HEK293T (cell line): ENCODE data around the gene TMEM35B.

Experiments used
- BHLHE40 ChIP-seq: fragments of 450-650 bp; IDR thresholded peaks from 2 replicates; pipeline ENCODE4 v1.6.1; 2016; ENCODE audit warnings: mild to moderate bottlenecking, moderate library complexity, borderline replicate concordance
- FOXK2 ChIP-seq: fragments of 450-650 bp; IDR thresholded peaks from 2 replicates; pipeline ENCODE4 v1.6.1; 2016; ENCODE audit warnings: mild to moderate bottlenecking
- FOXM1 ChIP-seq: fragments of 450-650 bp; IDR thresholded peaks from 2 replicates; pipeline ENCODE4 v1.6.1; 2017; ENCODE audit warnings: mild to moderate bottlenecking, borderline replicate concordance
- SP1 ChIP-seq: fragments of 450-650 bp; IDR thresholded peaks from 2 replicates; pipeline ENCODE4 v1.6.1; 2017
- TARDBP ChIP-seq: fragments of 450-650 bp; IDR thresholded peaks from 2 replicates; pipeline ENCODE4 v1.6.1; 2016
- TF ChIP-seq, protein P1 (sequence below): fragments of 450-650 bp; IDR thresholded peaks from 2 replicates; pipeline ENCODE4 v1.6.1; 2016

DNA sequence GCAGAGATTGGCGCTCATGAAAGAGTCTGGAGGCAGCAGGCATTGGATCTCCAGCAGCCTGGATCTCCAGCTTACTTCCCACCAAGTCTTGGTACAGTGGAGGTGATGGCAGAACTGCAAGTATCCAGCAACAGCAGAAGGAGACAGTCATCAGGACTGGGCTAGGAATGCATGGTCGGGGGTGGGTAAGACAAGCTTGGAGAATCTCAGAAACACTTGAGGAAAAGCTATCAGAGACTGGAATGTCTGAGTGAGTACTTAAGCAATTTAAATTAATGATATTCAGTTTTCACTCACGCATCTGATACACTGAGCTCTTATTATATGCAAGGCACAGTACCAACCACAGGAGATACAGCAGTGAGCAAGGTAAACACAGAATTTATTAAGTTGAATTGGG lies 9.8 kb downstream of the TMEM35B start:
- TF ChIP-seq, protein P1, sequence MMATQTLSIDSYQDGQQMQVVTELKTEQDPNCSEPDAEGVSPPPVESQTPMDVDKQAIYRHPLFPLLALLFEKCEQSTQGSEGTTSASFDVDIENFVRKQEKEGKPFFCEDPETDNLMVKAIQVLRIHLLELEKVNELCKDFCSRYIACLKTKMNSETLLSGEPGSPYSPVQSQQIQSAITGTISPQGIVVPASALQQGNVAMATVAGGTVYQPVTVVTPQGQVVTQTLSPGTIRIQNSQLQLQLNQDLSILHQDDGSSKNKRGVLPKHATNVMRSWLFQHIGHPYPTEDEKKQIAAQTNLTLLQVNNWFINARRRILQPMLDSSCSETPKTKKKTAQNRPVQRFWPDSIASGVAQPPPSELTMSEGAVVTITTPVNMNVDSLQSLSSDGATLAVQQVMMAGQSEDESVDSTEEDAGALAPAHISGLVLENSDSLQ = no peak
- TF ChIP-seq FOXM1 (no peak), SP1 (no peak), BHLHE40 (no peak), TARDBP (no peak), FOXK2 (no peak)
